ENCODE results near the gene USP15. TPM values are rescaled to one million over a fixed set of nuclear protein-coding genes. Genes with fewer than 3 reads are reported as not detected.

USP15 gene
- total and polyA plus RNA-seq, 2 donors (not counting 3 experiments of a cell fraction or from before 2014, with no cell fraction given): 20.0 to 61.8 TPM

- Histone ChIP-seq H4K20me1 (replicated peaks; ENCODE audit: control insufficient read depth, extremely low read depth, insufficient read depth, low read length) (peaks cover 8% of the 10 kb centered on the region), H3K27me3 (ENCODE audit: control insufficient read depth in 2 of 2, insufficient read depth in 2 of 2, low read length in 2 of 2) (no peaks in the 10 kb centered on the region), H3K27ac (ENCODE audit: insufficient read depth, low read depth, low read length) (no peak overlapping the region), H3K4me2 (ENCODE audit: insufficient read depth, low read length) (no peak overlapping the region), H3K79me2 (ENCODE audit: control insufficient read depth, insufficient read depth, low read length) (peaks cover 81% of the 10 kb centered on the region), H3K4me1 (ENCODE audit: control insufficient read depth, extremely low read depth, insufficient read depth, low read length) (peaks cover 3% of the 10 kb centered on the region), H3K9me3 (replicated peaks; ENCODE audit: control insufficient read depth, insufficient read depth, low read length) (no peaks in the 10 kb centered on the region), H3K36me3 (ENCODE audit: control insufficient read depth in 2 of 2, extremely low read depth in 1 of 2, insufficient read depth in 2 of 2, low read length in 2 of 2) (peaks cover 3 to 8% of the 10 kb centered on the region in 2 experiments), H3K9ac (replicated peaks; ENCODE audit: extremely low read depth, insufficient read depth, low read length) (no peak overlapping the region), H3K4me3 (replicated peaks in 1 of 3; ENCODE audit: insufficient read depth in 1 of 3, low read depth in 1 of 3, low read length in 3 of 3) (no peak overlapping the region), H3K9me1 (replicated peaks; ENCODE audit: control insufficient read depth, extremely low read depth, insufficient read depth, low read length) (no peaks in the 10 kb centered on the region), H2AFZ (ENCODE audit: low read depth, low read length) (no peak overlapping the region)
- no peak for TF ChIP-seq MYC (IDR thresholded peaks at IDR 0.05; ENCODE audit: low read depth, low read length)
- TF ChIP-seq FOS (IDR thresholded peaks at IDR 0.05; ENCODE audit: borderline replicate concordance, insufficient read depth, low read length): no peak
- no peak for TF ChIP-seq JUN (IDR thresholded peaks at IDR 0.05; ENCODE audit: borderline replicate concordance, insufficient read depth, insufficient read length, low read depth)
- no peak for TF ChIP-seq POLR2A (IDR thresholded peaks at IDR 0.05; ENCODE audit: low read depth, low read length)
- TF ChIP-seq POLR2AphosphoS5 (IDR thresholded peaks at IDR 0.05; ENCODE audit: insufficient read depth, low read depth, low read length): no peak
- TF ChIP-seq EZH2 (IDR thresholded peaks at IDR 0.05; ENCODE audit: borderline replicate concordance, low read depth, low read length, severe bottlenecking): no peak
- TF ChIP-seq GATA2 (IDR thresholded peaks at IDR 0.05; ENCODE audit: insufficient read depth, insufficient read length, low read depth, low read length): no peak
- TF ChIP-seq MAX (IDR thresholded peaks at IDR 0.05; ENCODE audit: insufficient read depth, insufficient read length): no peak
- no peak for TF ChIP-seq CTCF (IDR thresholded peaks at IDR 0.05; ENCODE audit: extremely low read depth in 1 of 2, insufficient read depth in 1 of 2, low read depth in 1 of 2, low read length in 2 of 2)
- ChIA-PET CTCF (no interaction called here), POLR2A (no interaction called here)
- DNase-seq (ENCODE audit: low read depth, low spot score) (no peak), FAIRE-seq (no peak)
- intact Hi-C loops (cut with micrococcal nuclease) (no loop called here), dilution Hi-C loops (cut with MboI; ENCODE audit: extremely low pct_ligation_motif_present, low sequenced_read_pairs) (no loop called here)
- BruUV-seq (replicated peaks): no TSS peak
These were observed 34.2 kb downstream of the USP15 start for GRCh38 chr12:62294378-62294777.

All from endothelial cell of umbilical vein (primary cell).